Activated CD4-positive, alpha-beta T cell treated with anti-CD3 and anti-CD28 coated beads for 36 hours (primary cell): Measurements from ENCODE around the gene METTL2B. TPM values are rescaled to one million over a fixed set of nuclear protein-coding genes. Genes with fewer than 3 reads are reported as not detected.

ENCODE experiments used
- ATAC-seq: fragments of 200-7000 bp; cut with Tn5 transposase; one replicate; pipeline ENCODE4 v1.10.0; 2021; ENCODE audit warnings: mild to moderate bottlenecking, moderate library complexity
- CTCF ChIA-PET: fragments of 350-600 bp; sonication (Branson Sonifier 250); formaldehyde crosslinking; loops from one replicate; lab custom pipeline; 2021; ENCODE audit warnings: antibody characterized with exemption; lab: Charles Lee
- POLR2A ChIA-PET: fragments of 350-600 bp; sonication (Branson Sonifier 250); formaldehyde crosslinking; loops from one replicate; lab custom pipeline; 2021; ENCODE audit warnings: antibody characterized with exemption, inconsistent platforms; lab: Charles Lee
- DNase-seq: peaks from one replicate; pipeline ENCODE4 v3.0.0-alpha.2; 2020
- H3K27ac Mint-ChIP-seq: one replicate; pipeline ENCODE4 v1.8.0; 2021; ENCODE audit warnings: mixed read lengths
- H3K27me3 Mint-ChIP-seq: one replicate; pipeline ENCODE4 v1.8.0; 2021; ENCODE audit warnings: mixed read lengths
- H3K36me3 Mint-ChIP-seq: one replicate; pipeline ENCODE4 v1.8.0; 2021; ENCODE audit warnings: low read depth, mixed read lengths
- H3K4me1 Mint-ChIP-seq: one replicate; pipeline ENCODE4 v1.8.0; 2021; ENCODE audit warnings: mixed read lengths
- H3K4me3 Mint-ChIP-seq: one replicate; pipeline ENCODE4 v1.8.0; 2021; ENCODE audit warnings: mild to moderate bottlenecking, moderate library complexity, mixed read lengths
- H3K9me3 Mint-ChIP-seq: one replicate; pipeline ENCODE4 v1.8.0; 2021; ENCODE audit warnings: low read depth, mixed read lengths
- intact Hi-C, 2 experiments: fragments of 100-400 bp; cut with DNase I in 1 of 2; cut with micrococcal nuclease in 1 of 2; formaldehyde crosslinking; loops; one replicate each; pipeline versions ENCODE4 v1.14.2 to v1.15.1; 2022 to 2024; cut with DNase I, micrococcal nuclease
- total RNA-seq, 2 experiments: library from RNA; stranded (reverse); gene quantifications; one replicate each; pipeline ENCODE4 v1.2.3, GENCODE V29; 2021

The METTL2B gene
- total RNA-seq, 2 experiments from 2014 or later = 36.1 to 40.3 TPM

GRCh38 chr7:128443831-128444600 lies 32.5 kb upstream of the METTL2B start:
- H3K9me3 Mint-ChIP-seq = no peaks in the 10 kb centered on the region
- peak; percentile 59 for ATAC-seq
- intact Hi-C loops = no loop called here
- ChIA-PET CTCF (interaction anchor here (0.7 to 5.7 kb wide), 8 partner anchors 10 to 379 kb away, joined by 3 to 60 read pairs (median 4); no protein-coding TSS in a partner anchor), POLR2A (no interaction called here)
- DNase-seq = no peak
- H3K4me3 Mint-ChIP-seq = no peak overlapping the region
- no peaks in the 10 kb centered on the region for H3K27me3 Mint-ChIP-seq
- no peak overlapping the region for H3K27ac Mint-ChIP-seq
- H3K4me1 Mint-ChIP-seq = peaks cover 19% of the 10 kb centered on the region
- H3K36me3 Mint-ChIP-seq = no peaks in the 10 kb centered on the region

DNA sequence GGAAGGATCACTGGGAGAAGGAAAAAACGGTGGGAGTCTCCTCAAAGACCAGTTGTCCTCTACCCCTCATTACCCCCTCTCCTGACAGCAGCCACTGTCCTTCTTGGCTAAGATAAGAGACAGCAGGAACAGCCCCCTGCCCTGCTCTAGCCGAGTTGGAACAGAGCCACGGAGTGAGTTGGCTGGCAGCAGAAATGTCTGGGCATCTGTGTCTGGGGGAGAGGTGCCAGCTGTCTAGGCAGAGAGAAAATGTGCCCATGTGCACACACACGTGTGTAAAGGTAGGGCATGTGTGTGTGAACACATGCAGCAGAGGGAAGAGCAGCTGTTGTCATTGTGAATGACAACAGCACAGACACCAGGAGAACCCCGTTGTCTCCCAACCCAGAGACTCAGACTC lies 30.2 kb upstream of the METTL2B start:
- intact Hi-C loops = no loop called here
- Mint-ChIP-seq H3K36me3 (no peaks in the 10 kb centered on the region), H3K27ac (no peak overlapping the region), H3K4me3 (no peak overlapping the region), H3K27me3 (no peaks in the 10 kb centered on the region), H3K9me3 (no peaks in the 10 kb centered on the region), H3K4me1 (peaks cover 32% of the 10 kb centered on the region)
- CTCF ChIA-PET = interaction anchor here (1.1 to 1.2 kb wide), 2 partner anchors 13 to 15 kb away, joined by 3 to 5 read pairs; no protein-coding TSS in a partner anchor
- POLR2A ChIA-PET = no interaction called here
- ATAC-seq (no peak), DNase-seq (no peak)

- POLR2A ChIA-PET = no interaction called here
- CTCF ChIA-PET = interaction anchor here (0.7 to 4.1 kb wide), 6 partner anchors 11 to 268 kb away, joined by 3 to 40 read pairs (median 6); partner anchors contain the start of gene IMPDH1
- peak; percentile 70 for ATAC-seq
- no peak overlapping the region for H3K4me3 Mint-ChIP-seq
- peaks cover 48% of the 10 kb centered on the region for H3K4me1 Mint-ChIP-seq
- peaks cover 2% of the 10 kb centered on the region for H3K36me3 Mint-ChIP-seq
- intact Hi-C loops = no loop called here
- peaks cover 8% of the 10 kb centered on the region for H3K27me3 Mint-ChIP-seq
- H3K27ac Mint-ChIP-seq = peak overlapping the region; percentile 55
- DNase-seq = peak; percentile 56
- no peaks in the 10 kb centered on the region for H3K9me3 Mint-ChIP-seq
Observed at GRCh38 chr7:128447941-128448564, 28.5 kb upstream of the METTL2B start.

GRCh38 chr7:128448751-128449302 lies 27.7 kb upstream of the METTL2B start:
- peaks cover 50% of the 10 kb centered on the region for H3K4me1 Mint-ChIP-seq
- intact Hi-C loops = no loop called here
- CTCF ChIA-PET = interaction anchor here (0.6 to 4.1 kb wide), 7 partner anchors 11 to 267 kb away, joined by 3 to 40 read pairs (median 3); no protein-coding TSS in a partner anchor

DNA sequence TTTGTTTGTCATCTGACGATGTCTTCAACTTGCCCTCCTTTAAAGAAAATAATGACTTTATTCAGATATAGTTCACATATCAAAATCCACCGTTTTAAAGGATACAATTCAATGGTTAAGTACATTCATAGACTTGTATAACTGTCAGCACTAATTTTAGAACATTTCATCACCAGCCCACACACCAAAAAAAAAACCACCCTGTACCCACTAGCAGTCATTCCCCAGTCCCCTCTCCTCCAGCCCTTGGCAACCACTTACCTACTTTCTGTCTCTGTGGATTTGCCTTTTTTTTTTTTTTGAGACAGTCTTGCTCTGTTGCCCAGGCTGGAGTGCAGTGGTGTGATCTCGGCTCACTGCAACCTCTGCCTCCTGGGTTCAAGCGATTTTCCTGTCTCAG lies 26.1 kb upstream of the METTL2B start:
- Mint-ChIP-seq H3K9me3 (no peaks in the 10 kb centered on the region), H3K36me3 (peaks cover 4% of the 10 kb centered on the region), H3K4me3 (peak overlapping the region; percentile 29), H3K4me1 (peaks cover 61% of the 10 kb centered on the region), H3K27me3 (peaks cover 8% of the 10 kb centered on the region), H3K27ac (peak overlapping the region; percentile 73)
- POLR2A ChIA-PET = no interaction called here
- DNase-seq = no peak
- CTCF ChIA-PET = interaction anchor here (4.1 kb wide), 1 partner anchor 25 kb away, joined by 40 read pairs; no protein-coding TSS in a partner anchor
- intact Hi-C loops = loop anchor here (10.0 kb wide), 3 partner anchors 84 to 1056 kb away; partner anchors contain the start of genes RBM28 (in 1 of the 2) and ZNF800 (in 1 of the 2)
- ATAC-seq = peak; percentile 42

More at GRCh38 chr7:128448751-128449302, 27.7 kb upstream of the METTL2B start:
- POLR2A ChIA-PET = no interaction called here
- no peak for ATAC-seq
- H3K27ac Mint-ChIP-seq = peak overlapping the region; percentile 38
- H3K9me3 Mint-ChIP-seq = no peaks in the 10 kb centered on the region
- H3K36me3 Mint-ChIP-seq = peaks cover 2% of the 10 kb centered on the region
- peaks cover 8% of the 10 kb centered on the region for H3K27me3 Mint-ChIP-seq
- no peak overlapping the region for H3K4me3 Mint-ChIP-seq
- no peak for DNase-seq

DNA sequence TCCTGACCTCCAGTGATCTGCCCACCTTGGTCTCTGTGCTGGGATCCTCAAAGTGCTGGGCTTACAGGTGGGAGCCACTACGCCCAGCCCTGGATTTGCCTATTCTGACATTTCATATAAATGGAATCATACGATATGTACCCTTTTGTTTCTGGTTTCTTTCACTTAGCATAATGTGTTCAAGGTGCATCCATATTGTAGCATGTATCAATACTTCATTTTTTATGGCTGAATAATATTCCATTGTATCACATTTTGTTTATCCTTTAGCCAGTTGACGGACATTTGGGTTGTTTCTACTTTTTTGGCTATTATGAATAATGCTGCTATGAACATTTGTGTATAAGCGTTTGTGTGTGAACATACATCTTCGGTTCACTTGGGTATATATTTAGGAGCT lies 25.6 kb upstream of the METTL2B start:
- CTCF ChIA-PET = interaction anchor here (1.1 to 4.1 kb wide), 3 partner anchors 10 to 53 kb away, joined by 3 to 40 read pairs (median 7); no protein-coding TSS in a partner anchor
- Mint-ChIP-seq H3K9me3 (no peaks in the 10 kb centered on the region), H3K27me3 (peaks cover 8% of the 10 kb centered on the region), H3K4me3 (peak overlapping the region; percentile 29), H3K4me1 (peaks cover 61% of the 10 kb centered on the region), H3K27ac (peak overlapping the region; percentile 59), H3K36me3 (peaks cover 5% of the 10 kb centered on the region)
- intact Hi-C loops = loop anchor here (10.0 kb wide), 3 partner anchors 84 to 1056 kb away; partner anchors contain the start of genes RBM28 (in 1 of the 2) and ZNF800 (in 1 of the 2)
- ATAC-seq (no peak), DNase-seq (no peak)
- POLR2A ChIA-PET = interaction anchor here (0.6 kb wide), 1 partner anchor 601 kb away, joined by 4 read pairs; no protein-coding TSS in a partner anchor

GRCh38 chr7:128452552-128452951 lies 24.0 kb upstream of the METTL2B start:
- intact Hi-C loops = loop anchor here (10.0 kb wide), 3 partner anchors 82 to 1058 kb away; partner anchors contain the start of genes RBM28 (in 1 of the 2) and ZNF800 (in 1 of the 2)
- DNase-seq = no peak
- H3K27me3 Mint-ChIP-seq = peaks cover 8% of the 10 kb centered on the region
- ChIA-PET POLR2A (interaction anchor here (0.7 to 0.9 kb wide), 2 partner anchors 287 to 1184 kb away, joined by 3 to 4 read pairs; partner anchors contain the start of gene CALU), CTCF (interaction anchor here (1.1 to 4.6 kb wide), 4 partner anchors 9 to 105 kb away, joined by 3 to 87 read pairs (median 8); no protein-coding TSS in a partner anchor)
- ATAC-seq = no peak
- H3K4me3 Mint-ChIP-seq = peak overlapping the region; percentile 46
- peaks cover 59% of the 10 kb centered on the region for H3K4me1 Mint-ChIP-seq
- peaks cover 20% of the 10 kb centered on the region for H3K36me3 Mint-ChIP-seq
- peak overlapping the region; percentile 86 for H3K27ac Mint-ChIP-seq
- no peaks in the 10 kb centered on the region for H3K9me3 Mint-ChIP-seq

DNA sequence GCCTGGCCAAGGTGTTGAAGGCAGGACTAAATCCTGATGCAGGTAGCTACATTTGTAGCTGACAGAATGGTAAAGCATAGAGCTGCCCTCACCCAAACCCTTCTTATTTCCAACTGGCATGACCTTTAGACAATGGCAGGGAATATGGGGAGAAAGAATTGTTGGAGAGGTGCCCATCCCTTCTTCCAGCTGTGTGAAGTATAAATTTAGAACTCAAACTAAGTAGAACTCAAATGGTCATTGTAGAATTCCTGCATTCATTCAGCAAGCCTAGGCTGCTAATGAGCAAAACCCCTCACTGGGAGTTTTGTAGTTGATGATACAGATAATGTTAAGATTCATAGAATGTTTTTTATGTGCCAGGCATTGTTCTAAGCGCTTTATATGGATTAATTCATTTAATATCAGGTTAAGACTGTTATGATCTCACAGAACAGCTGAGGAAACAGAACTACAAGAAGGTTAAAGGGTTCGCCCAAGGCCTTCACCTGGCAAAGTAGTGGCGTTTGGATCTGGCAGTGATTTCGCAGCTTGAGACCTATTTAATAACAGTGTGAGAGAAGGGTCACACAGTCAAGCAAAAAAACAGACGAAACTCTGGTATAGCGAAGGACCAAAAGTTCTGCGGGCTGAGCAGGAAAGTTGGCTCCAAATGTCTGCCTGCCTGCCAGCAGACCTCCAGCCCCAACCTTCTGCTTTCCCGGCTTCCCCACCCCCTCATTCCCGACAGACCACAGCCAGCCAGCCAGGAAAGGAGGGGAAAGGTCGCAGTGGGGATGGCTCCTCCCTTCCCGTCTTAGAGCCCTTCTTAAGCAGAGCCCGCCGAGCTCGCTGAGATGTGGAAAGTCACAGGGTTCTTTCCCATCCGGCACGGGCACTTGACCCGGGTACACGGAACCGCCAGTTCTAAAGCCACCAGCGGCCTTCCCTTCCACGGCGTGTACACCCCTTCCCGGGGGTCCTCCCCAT lies 22.4 kb upstream of the METTL2B start:
- no peak for DNase-seq
- Mint-ChIP-seq H3K27ac (peak overlapping the region; percentile 99), H3K27me3 (peaks cover 8% of the 10 kb centered on the region), H3K36me3 (peaks cover 35% of the 10 kb centered on the region), H3K9me3 (no peaks in the 10 kb centered on the region), H3K4me3 (no peak overlapping the region), H3K4me1 (peaks cover 58% of the 10 kb centered on the region)
- ChIA-PET CTCF (interaction anchor here (0.6 to 4.6 kb wide), 9 partner anchors 7 to 429 kb away, joined by 3 to 87 read pairs (median 3); partner anchors contain the start of gene RBM28), POLR2A (no interaction called here)
- ATAC-seq = no peak
- intact Hi-C loops = loop anchor here (2.0 to 10.0 kb wide), 4 partner anchors 81 to 1059 kb away; partner anchors contain the start of genes RBM28 (in 1 of the 2), STRIP2 (in 1 of the 2) and ZNF800 (in 1 of the 2)

- H3K4me3 Mint-ChIP-seq = peak overlapping the region; percentile 83
- DNase-seq = no peak
- H3K9me3 Mint-ChIP-seq = no peaks in the 10 kb centered on the region
- H3K27me3 Mint-ChIP-seq = peaks cover 8% of the 10 kb centered on the region
- peak overlapping the region; percentile 99 for H3K27ac Mint-ChIP-seq
- CTCF ChIA-PET = interaction anchor here (0.8 to 4.6 kb wide), 4 partner anchors 29 to 1495 kb away, joined by 3 to 87 read pairs (median 6); no protein-coding TSS in a partner anchor
- ATAC-seq = no peak
- intact Hi-C loops = loop anchor here (1.0 to 10.0 kb wide), 15 partner anchors 21 to 1060 kb away; partner anchors contain the start of genes METTL2B (in 2 of the 2), RBM28 (in 2 of the 2), ARF5 (in 1 of the 2) and ATP6V1F (in 1 of the 2)
- peaks cover 43% of the 10 kb centered on the region for H3K36me3 Mint-ChIP-seq
- H3K4me1 Mint-ChIP-seq = peaks cover 66% of the 10 kb centered on the region
- POLR2A ChIA-PET = interaction anchor here (0.6 to 1.5 kb wide), 2 partner anchors 27 to 48 kb away, joined by 3 to 4 read pairs; no protein-coding TSS in a partner anchor
Observed at GRCh38 chr7:128454808-128455542, 21.6 kb upstream of the METTL2B start.
